Stimulated activated CD8-positive, alpha-beta memory T cell treated with anti-CD3 and anti-CD28 coated beads, Interleukin-12 subunit alpha, Interleukin-12 subunit beta, amount 100 ng/mL, for 24 hours (primary cell): ENCODE measurements around the gene GNG2.

Experiments
- DNase-seq: peaks from one replicate; pipeline ENCODE4 v3.0.0-alpha.2; 2020; ENCODE audit errors: extremely low read depth

GNG2 gene

GRCh38 chr14:51993285-51993920, 133.0 kb downstream of the GNG2 start:
- no peak for DNase-seq

GRCh38 chr14:51996148-51996746, 135.8 kb downstream of the GNG2 start:
- no peak for DNase-seq

- DNase-seq: no peak
Observed at GRCh38 chr14:51998348-51998747, 137.9 kb downstream of the GNG2 start.

GRCh38 chr14:51999084-51999483, 138.7 kb downstream of the GNG2 start:
- DNase-seq: no peak

DNA sequence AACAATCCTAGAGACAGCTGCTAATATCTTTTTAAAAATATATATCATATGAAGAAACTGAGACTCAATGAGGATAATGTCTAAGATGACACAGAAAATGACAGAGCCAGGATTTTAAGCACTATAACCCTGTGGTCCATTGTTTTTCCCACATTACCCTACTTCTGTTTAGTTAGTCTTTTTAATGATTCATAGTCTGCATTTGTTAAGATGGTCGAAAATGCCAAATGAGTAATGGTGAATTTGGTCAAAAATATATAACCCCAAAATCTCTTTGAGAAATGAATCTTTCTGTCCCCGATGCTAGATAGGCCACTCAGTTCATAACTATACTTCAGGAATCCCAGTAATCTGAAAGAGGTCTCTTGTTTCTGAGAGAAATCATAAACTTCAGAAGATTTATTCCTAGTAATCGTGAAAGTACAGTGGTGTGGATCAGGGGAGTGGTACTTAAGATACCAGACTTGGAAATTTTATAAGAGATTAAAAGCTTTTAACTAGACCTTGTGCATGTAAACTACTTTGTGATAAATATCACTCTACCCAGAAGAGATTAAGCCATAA, 139.7 kb downstream of the GNG2 start:
- DNase-seq: no peak

GRCh38 chr14:52000696-52001095, 140.3 kb downstream of the GNG2 start:
- DNase-seq: no peak

DNA sequence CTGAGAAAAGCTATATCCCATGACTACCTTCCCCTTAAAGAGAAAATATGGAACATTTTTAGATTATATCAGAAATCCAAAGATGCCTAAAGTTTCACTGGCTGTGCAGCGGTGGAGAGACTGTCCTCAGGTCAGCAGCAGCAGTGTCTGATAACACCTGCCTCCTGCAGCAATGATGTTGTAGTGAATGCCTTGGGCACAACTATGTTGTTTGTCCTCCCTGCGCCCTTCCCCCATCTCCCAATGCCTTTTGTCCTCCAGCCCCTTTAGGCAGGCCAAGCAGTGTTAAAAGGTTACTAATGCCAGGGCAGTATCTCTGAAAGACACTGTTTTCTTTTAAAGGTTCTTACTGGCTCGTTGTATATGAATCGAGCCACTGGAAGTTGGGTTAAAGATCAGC, 142.1 kb downstream of the GNG2 start:
- no peak for DNase-seq

GRCh38 chr14:52003324-52003723, 142.9 kb downstream of the GNG2 start:
- DNase-seq: no peak

DNA sequence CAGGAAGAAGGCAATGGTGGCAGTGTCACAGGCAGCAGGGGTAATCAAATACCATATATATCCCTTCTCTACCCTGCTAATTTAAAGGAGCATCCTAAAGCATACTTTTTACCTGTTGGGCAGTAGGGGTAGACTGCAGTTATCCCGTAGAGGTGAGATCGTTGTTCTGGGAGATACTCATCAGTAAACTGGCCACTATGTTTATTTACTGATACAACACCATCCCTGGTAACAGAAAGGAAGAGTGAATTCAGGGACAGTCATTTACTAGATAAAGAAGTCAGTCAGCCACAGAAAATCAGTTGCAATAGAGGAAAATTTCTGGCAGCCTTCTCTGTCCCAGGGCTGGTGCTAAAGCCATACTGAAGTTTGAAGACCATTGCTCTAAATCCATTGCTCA, 145.2 kb downstream of the GNG2 start:
- no peak for DNase-seq

GRCh38 chr14:52006361-52006760, 145.9 kb downstream of the GNG2 start:
- no peak for DNase-seq

DNA sequence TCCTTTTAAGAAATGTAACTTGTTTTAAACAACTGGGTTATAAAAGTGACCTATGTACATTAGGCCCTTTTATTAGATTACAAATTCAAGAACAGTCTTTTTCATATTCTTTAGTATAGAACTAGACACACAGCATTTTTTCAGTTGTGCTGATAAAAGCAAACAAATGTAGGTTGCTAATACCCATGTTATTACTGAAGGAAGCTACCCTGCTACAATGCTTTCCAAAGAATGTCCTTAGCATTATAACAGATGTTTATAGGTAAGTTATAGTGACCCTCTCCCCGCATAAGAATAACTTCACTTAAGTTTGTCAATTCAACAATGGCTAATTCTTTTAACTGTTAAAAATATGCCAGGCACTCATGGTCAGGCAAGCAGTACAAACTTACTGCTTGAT, 146.8 kb downstream of the GNG2 start:
- no peak for DNase-seq

GRCh38 chr14:52007637-52008036, 147.2 kb downstream of the GNG2 start:
- DNase-seq: no peak

DNA sequence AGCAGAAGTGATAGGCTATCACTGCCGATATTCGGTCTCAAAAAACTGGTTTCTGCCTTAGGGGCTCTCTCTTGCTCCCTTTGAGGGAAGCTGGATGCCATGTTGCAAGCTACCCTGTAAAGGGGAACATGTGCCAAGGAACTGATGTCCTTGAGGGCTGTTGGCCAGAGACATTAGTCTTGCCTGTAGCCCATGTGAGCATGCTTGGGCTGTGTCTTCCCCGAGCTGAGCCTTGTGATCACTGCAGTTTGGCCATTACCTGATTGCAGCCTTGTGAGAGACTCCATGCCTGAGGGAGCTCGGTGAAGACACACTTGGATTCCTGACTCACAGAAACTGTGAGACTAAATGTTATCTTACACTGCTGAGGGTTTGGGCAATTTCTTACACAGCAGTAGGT, 147.7 kb downstream of the GNG2 start:
- no peak for DNase-seq

GRCh38 chr14:52010173-52010693, 149.8 kb downstream of the GNG2 start:
- DNase-seq: no peak

GRCh38 chr14:52011523-52011922, 151.1 kb downstream of the GNG2 start:
- DNase-seq: no peak

DNA sequence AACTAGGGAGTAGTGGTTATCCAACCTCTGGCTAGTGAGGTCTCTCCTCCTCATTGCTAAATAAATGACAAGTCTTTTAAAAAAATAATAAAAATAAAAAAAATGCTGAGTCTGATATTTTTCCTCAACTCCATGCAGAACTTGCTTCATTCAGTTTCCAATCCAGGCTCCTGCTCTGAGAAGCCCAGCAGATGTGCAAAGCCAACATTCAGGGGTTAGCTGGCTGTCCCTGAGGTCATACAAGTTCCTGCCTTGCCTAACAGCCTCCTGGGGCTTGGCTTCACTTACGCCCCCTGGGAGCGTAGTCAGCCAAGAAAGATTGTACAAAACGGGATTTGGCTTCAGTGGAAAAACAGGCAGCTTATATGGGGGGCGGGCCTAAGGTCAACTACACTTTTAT, 152.2 kb downstream of the GNG2 start:
- no peak for DNase-seq

- no peak for DNase-seq
Observed at GRCh38 chr14:52013984-52014600, 153.7 kb downstream of the GNG2 start.

GRCh38 chr14:52014601-52015267, 154.3 kb downstream of the GNG2 start:
- DNase-seq: no peak

DNA sequence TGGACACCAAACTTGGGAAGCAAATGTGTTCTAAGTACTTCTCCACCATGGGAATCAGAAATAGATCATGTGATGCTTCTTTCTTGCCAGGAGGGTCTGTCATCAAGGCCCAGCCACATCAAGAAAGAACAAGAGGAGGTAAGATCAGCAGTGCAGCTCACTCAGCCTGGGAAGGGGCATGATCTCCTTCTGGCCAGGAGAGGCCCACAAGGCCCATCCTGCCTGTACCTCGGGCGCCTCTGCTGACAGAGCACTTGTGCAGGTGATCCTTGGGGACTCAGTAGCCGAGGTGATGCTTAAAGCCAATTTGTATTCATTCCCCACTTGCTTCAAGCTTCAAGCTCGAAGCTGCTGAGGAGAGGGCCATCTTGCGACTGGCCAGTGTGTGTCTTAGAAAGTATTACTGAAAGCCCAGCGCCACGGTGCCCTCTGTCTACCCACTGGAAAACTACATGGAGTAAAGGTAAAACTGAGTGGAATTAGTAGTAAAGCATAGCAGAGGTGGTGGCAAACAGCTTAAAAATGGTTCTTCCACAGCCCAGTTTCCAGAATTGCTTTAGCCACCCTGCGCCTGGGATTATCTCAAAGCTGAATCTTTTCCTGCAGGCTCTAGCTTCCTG, 155.1 kb downstream of the GNG2 start:
- DNase-seq: no peak

GRCh38 chr14:52018252-52018651, 157.8 kb downstream of the GNG2 start:
- DNase-seq: no peak

- DNase-seq: no peak
Observed at GRCh38 chr14:52018970-52019369, 158.6 kb downstream of the GNG2 start.
